Measurements from ENCODE around the gene ASTN2.

GRCh38 chr9:116617389-116617788 is 797.5 kb downstream of the ASTN2 start:
- no peak for TF ChIP-seq CTCF (conservative IDR thresholded peaks at IDR 0.05)
- no peak for TF ChIP-seq ZFX (IDR thresholded peaks at IDR 0.05)
